ENCODE measurements around the gene TMEM132D.
"Not testable (repeated sequence)": the region's sequence is repeated elsewhere in the genome, so short reads cannot be mapped to it uniquely, and the experiment has no call there.

TMEM132D gene

GRCh38 chr12:129211862-129212630 lies 691.8 kb downstream of the TMEM132D start:
- DNase-seq, result no peak

DNA sequence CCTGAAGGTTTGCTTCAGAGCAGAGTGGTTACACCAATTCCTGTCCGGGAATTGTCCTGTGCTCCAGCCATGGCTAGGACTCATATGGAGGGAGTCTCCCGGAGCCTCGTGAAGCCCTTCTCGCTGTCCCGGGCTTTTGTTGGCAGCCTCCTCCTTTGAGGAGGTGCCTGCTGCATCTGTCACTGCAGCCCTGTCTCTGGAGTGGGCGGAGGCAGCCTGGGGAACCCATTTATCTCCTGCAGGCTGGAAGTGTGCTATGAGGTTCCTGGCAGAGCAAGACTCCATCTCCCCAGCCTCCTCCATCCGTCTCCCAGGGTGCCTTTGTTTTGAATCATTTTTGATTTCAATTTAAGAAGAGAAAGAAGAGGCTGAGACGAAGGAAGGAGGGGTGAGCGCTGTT lies 695.3 kb downstream of the TMEM132D start:
- DNase-seq, result no peak

DNA sequence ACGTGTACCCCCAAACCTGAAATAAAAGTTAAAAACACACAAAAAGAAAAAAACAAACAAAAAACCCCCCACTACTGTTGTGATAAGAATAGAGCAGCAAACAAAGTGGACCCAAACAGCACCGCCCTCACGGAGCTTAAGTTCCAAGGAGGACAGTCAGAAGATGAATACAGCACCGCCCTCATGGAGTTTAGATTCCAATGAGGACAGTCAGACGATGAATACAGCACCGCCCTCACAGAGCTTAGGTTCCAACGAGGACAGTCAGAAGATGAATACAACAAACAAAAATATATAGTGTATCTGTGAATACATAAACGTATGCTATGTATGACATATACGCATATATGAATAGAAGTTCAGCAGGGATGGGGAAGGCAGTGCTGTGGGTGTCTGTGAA lies 696.7 kb downstream of the TMEM132D start:
- DNase-seq, result no peak

DNA sequence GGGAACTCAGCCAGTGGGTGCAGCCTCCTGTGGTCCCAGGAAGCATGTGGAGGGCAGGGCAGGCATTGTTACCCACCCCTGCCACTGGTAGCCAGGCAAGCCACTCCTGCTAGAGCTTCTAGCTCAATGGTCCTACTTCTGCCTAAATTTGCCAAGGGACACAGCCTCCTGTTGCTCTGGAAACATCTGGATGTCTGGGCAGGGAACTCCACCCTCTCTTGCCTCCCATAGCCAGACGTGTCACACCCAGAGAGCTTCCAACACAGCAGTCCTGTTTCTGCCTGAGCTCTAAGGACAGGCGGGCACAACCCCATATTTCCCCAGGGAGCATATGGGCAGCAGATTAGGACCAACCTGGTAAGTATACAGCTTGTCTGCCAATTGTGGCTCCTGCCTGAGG lies 700.4 kb downstream of the TMEM132D start:
- DNase-seq, result no peak

DNA sequence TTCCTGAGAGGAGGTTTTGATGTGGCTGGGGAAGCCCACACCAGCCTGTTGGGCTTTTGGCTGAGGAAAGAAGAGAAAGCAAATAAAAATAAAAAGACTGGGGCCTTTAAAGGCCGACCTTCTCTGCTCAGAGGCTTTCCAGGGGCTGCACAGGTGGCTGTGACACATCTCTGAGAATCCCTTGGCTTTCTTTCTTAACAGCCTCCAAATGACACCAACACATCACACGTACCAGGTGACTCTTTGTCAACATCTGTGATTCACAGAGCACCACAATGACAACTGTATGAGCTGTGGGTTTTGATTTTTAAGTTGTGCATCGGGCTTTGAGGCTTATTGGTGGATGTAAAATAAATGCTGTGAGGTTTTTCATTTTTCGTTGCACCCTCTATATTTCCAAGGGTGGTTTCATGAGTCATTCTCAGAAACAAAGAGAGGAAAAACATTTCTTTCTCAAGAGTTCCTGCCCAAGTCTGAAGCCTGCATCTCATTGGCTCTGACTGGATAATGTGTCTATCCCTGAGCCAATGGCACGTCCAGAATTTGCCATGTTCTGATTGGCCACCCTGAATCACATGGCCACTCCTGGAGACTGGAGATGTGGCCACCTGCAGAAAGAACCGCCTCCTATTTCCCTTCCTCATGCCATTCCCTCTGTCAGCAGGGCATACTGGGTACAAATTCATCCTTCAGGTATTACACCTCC lies 701.6 kb downstream of the TMEM132D start:
- DNase-seq, result no peak

GRCh38 chr12:129201029-129201428 lies 702.8 kb downstream of the TMEM132D start:
- no peak for DNase-seq

DNA sequence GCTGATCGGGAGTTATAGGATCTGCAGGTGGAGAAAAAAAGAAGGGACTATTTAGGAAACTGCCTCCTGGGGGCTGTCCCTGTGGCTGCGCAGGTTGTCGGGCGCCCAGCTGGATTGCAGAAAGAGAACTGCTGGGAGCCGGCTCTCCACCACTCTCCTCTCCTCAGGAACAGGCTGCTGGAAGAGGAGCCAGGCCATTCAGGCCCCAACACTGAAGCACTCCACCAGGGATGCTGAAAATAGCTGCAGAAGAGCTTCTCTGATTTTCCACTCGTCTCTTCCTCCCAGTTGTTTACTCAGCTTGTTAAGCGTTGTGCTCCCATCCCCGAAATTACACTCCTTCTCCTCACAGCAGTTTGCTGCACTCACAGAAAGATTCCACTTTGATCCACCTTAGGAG lies 703.2 kb downstream of the TMEM132D start:
- no peak for DNase-seq

DNA sequence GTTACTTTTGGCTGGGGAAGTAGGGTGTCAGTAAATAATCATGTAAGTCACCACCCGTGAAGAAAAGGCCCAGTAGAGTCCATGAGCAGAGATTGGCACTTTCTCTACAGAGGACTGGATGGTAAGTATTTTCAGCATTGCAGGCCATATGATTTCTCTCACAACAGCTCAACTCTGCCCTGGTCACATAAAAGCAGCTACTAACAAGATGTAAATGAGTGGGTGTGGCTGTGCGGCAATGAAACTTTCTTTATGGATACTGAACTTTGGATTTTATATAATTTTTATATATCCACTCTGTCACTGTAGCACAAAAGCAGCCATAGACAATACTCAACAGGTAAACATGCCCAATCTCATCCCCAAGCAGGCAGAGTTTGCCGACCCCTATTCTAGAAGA lies 706.9 kb downstream of the TMEM132D start:
- DNase-seq, result no peak

DNA sequence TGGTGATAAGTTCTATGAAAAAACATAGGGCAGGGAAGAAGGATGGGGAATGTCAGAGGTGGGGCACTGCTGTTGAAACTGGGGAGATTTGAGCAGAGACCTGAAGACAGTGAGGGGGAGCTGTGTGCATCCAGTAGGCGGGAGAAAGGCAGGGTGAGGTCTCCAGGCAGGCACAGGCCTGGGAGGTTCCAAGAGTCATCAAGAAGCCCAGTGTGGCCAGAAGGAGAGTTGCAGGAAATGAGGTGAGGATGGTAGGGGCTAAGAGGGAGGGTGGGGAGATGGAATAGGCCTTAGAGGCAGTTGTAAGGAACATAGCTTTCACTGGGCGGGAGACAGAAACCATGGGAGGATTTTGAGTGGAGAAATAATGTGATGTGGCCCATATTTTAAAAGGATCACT lies 708.7 kb downstream of the TMEM132D start:
- no peak for DNase-seq

DNA sequence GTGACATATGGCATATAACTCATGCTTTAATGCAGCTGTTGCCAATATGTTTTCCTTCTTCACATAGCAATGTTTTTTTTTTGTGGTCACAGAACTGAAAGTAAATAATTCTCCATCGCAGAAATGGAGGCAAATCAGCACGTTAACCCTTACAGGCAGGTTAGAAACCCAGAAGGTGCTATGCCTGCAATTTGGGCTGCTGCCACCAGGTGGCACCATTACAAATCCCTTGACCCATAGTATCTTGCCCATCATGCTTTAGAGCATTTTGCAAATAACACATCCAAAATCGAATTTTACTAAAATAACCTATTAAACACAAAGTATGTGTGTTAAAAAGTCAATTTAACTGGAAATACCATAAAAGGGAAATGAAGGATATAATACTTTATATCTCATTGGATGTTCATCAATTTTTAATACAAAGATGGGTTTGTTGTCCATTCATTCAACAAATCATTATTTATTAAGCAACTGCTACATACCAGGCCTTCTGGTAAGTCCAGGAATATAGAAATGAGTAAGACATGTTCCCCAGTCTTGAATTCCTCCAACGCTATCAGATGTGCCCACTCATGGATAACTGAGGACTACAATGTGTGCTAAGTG lies 710.5 kb downstream of the TMEM132D start:
- no peak for DNase-seq

DNA sequence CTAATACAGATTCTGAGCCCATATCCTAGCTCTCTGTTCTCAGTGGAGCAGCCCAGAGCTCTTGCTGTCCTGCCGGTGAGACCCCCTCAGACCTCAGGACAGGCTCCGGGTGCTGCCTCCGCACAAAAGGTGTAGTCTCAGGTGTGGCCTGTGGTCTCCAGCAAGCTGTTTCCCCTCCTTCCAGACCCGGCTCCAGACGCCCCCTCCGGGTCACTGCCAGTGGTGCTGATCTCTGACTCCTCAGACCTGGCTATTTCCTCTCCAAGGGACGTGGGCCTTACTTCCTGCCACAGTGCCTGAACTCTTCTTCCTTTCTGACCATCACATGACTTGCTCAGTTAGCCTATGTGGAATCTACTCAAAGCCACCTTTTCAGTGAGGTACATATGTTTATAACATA lies 713.0 kb downstream of the TMEM132D start:
- no peak for DNase-seq

- DNase-seq, result not testable (repeated sequence)
These were observed 713.9 kb downstream of the TMEM132D start for GRCh38 chr12:129189879-129190278.

DNA sequence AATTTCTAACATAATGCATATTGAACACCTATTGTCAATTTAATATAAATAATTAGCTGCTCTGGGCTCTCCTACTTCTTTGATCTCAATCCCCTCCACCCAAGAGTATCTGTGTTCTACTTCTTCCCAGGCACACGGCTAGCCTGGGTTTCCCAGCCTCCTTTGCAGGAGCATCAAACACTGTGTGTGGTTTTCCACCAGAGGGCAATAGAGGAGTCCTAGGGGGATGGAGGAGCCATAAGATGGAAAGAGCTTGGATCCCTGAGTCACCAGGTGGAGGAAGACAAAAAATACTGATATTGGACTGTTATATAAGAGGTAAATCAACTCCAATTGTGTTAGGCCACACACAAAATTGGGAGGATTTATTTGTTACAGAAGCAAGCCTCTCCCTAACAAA lies 716.9 kb downstream of the TMEM132D start:
- no peak for DNase-seq

DNA sequence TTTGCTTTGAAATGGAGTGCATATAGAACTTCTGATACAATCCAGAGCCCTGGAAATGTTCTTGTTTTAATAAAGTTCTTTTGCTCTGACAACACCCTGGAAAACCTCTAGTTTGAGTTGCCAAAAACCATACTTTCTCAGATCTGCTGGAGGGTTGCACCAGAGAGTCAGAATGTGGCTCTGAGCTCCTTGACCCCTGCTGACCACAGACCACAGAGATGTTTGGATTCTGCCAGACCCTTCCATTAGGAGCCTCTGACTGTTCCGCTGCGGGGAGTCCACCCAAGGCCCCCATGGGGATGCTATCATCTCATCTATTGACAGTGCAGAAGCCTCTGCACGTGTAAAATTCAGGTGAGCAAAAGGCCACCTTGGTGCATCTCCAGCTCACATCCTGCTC lies 718.0 kb downstream of the TMEM132D start:
- DNase-seq, result no peak

DNA sequence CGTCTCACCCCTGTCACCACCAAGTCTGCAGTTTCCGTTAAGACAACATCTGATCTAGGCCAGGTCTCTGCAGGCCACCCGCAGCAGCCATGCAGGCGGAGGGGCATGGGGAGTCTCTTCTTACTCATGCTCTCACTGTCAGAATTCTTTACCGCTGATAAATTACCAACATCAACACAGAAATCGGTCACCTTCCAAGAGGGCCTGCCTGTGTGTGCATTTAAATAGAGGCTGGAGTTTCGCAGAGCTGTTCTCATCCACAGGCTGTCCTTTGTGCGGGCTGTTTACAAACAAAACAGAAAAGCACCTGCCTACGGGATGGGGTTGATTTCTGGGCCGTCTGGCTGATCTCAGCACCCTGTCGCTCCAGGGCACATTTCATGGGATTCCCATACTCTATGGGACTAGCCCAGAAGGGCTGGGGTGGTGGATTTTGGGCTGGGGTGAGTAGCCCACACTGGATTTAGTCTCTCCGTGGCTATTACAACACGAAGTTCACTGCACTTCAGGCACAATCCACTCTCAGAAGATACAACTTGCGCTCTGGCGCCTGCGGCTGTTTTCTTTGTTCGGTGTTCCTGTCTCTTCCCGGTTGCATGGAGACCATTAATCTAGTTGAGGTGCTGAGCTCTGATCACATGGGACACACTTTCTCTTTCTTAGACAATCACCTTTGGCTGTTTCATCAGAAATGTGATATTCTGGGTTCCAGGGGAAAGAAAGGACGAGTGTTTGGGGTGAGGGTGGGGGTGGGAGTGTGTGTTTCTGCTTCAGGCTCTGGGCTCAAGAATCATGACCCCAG lies 719.5 kb downstream of the TMEM132D start:
- DNase-seq, result no peak

DNA sequence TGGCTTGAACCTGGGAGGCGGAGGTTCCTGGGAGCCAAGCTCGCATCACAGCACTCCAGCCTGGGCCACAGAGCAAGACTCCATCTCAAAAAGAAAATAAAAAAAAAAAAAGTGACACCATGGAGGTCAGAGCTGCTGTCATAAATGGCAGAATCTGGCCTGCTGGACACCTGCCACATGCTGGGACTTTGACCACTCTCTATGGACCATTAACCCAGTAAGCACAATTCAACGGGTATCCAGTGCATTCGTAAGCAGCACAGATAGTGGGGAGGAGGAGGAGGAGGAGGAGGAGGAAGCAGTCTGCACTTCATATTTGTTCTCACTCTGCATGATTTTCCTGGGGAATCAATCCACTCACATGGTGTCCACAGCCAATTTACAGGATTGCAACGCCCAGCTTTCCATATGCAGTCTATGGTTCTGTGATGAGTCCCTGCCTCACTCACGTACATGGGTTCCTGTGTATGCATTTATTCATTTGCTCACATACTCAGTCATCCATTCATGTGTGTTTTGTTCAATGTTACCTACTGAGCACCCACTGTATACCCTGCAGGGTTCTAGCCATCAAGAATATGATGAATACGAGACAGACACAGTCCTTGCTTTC lies 723.8 kb downstream of the TMEM132D start:
- DNase-seq, result no peak

DNA sequence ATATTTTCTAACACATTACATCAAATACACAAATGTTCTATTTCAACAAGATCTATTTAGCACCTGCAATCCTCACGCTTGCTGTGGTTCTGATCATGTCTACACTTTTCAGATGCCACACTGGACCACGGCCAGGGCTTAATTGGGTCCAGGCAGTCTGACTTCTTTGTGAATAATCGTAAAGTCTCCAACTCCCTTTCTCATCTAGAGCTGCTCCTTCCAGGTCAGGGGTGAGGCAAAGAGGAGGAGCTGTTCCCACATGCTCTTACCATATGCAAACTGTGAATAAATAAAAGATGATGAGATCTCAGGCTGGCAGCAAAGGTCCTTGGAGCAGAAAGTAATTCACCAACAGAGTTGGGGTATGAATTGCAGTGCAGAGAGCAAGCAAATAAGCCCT lies 733.9 kb downstream of the TMEM132D start:
- DNase-seq, result no peak

DNA sequence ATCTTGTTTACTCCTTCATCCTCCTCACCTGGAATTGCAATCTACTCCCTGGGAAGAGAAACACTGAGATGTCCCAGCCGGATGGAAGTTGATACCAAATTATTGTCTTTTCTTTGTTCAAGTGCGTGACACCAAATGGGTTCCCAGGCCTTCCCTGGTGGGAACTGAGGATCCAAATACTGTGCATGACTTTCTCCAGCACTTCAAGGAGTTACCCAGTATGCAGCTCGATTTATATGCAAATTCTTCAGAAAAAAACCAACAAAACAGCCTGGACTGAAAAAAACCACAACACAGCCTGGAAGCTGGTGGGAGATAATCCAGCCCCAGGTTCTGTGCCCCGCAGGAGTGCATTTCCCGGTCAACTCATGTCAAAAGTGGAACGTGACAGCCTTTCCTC lies 740.0 kb downstream of the TMEM132D start:
- DNase-seq, result no peak

- no peak for DNase-seq
These were observed 740.4 kb downstream of the TMEM132D start for GRCh38 chr12:129163461-129163860.

- no peak for DNase-seq
These were observed 741.0 kb downstream of the TMEM132D start for GRCh38 chr12:129162805-129163204.

DNA sequence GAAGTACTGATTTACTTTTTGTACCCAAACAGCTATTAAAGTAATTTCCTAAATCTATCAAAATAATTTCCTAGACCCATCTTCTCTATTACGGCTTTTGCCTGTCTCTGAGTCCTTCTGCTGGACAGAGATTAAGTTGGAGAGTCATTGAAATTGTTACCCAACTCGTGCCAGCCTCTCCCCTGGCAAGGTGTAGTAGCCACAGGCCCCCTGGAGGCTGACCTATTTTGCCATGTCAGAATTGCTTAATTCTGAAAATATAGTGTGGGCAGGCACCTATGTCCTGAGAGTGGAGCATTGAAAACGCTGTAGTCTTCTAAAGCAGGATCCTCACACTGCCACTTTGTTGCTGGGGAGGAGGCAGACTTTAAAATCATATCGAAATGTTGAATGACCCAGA lies 742.3 kb downstream of the TMEM132D start:
- DNase-seq, result no peak

- no peak for DNase-seq
These were observed 743.5 kb downstream of the TMEM132D start for GRCh38 chr12:129160282-129160681.
